Activated CD4-positive, alpha-beta T cell treated with anti-CD3 and anti-CD28 coated beads for 36 hours (primary cell): ENCODE data around the gene MEAK7. TPM values are rescaled to one million over a fixed set of nuclear protein-coding genes. Genes with fewer than 3 reads are reported as not detected.
"Not testable (repeated sequence)": the region's sequence is repeated elsewhere in the genome, so short reads cannot be mapped to it uniquely, and the experiment has no call there.

Experiments
- ATAC-seq: fragments of 200-7000 bp; cut with Tn5 transposase; one replicate; pipeline ENCODE4 v1.10.0; 2021; ENCODE audit warnings: mild to moderate bottlenecking, moderate library complexity
- CTCF ChIA-PET: fragments of 350-600 bp; sonication (Branson Sonifier 250); formaldehyde crosslinking; loops from one replicate; lab custom pipeline; 2021; ENCODE audit warnings: antibody characterized with exemption; lab: Charles Lee
- POLR2A ChIA-PET: fragments of 350-600 bp; sonication (Branson Sonifier 250); formaldehyde crosslinking; loops from one replicate; lab custom pipeline; 2021; ENCODE audit warnings: antibody characterized with exemption, inconsistent platforms; lab: Charles Lee
- DNase-seq: peaks from one replicate; pipeline ENCODE4 v3.0.0-alpha.2; 2020
- H3K27ac Mint-ChIP-seq: one replicate; pipeline ENCODE4 v1.8.0; 2021; ENCODE audit warnings: mixed read lengths
- H3K27me3 Mint-ChIP-seq: one replicate; pipeline ENCODE4 v1.8.0; 2021; ENCODE audit warnings: mixed read lengths
- H3K36me3 Mint-ChIP-seq: one replicate; pipeline ENCODE4 v1.8.0; 2021; ENCODE audit warnings: low read depth, mixed read lengths
- H3K4me1 Mint-ChIP-seq: one replicate; pipeline ENCODE4 v1.8.0; 2021; ENCODE audit warnings: mixed read lengths
- H3K4me3 Mint-ChIP-seq: one replicate; pipeline ENCODE4 v1.8.0; 2021; ENCODE audit warnings: mild to moderate bottlenecking, moderate library complexity, mixed read lengths
- H3K9me3 Mint-ChIP-seq: one replicate; pipeline ENCODE4 v1.8.0; 2021; ENCODE audit warnings: low read depth, mixed read lengths
- intact Hi-C, 2 experiments: fragments of 100-400 bp; cut with DNase I in 1 of 2; cut with micrococcal nuclease in 1 of 2; formaldehyde crosslinking; loops; one replicate each; pipeline versions ENCODE4 v1.14.2 to v1.15.1; 2022 to 2024; cut with DNase I, micrococcal nuclease
- total RNA-seq, 2 experiments: library from RNA; stranded (reverse); gene quantifications; one replicate each; pipeline ENCODE4 v1.2.3, GENCODE V29; 2021

MEAK7 gene
- total RNA-seq, 2 experiments from 2014 or later = 8.9 to 10.6 TPM

GRCh38 chr16:84520725-84521496 lies 16.5 kb upstream of the MEAK7 start:
- CTCF ChIA-PET = interaction anchor here (0.7 to 1.8 kb wide), 6 partner anchors 9 to 152 kb away, joined by 3 to 7 read pairs (median 4); no protein-coding TSS in a partner anchor
- intact Hi-C loops = no loop called here
- H3K27ac Mint-ChIP-seq = peak overlapping the region; percentile 29
- POLR2A ChIA-PET = no interaction called here
- H3K4me3 Mint-ChIP-seq = no peak overlapping the region
- no peaks in the 10 kb centered on the region for H3K36me3 Mint-ChIP-seq
- H3K9me3 Mint-ChIP-seq = no peaks in the 10 kb centered on the region
- H3K27me3 Mint-ChIP-seq = no peaks in the 10 kb centered on the region
- ATAC-seq (no peak), DNase-seq (peak; percentile 13)
- peaks cover 41% of the 10 kb centered on the region for H3K4me1 Mint-ChIP-seq

- ChIA-PET CTCF (interaction anchor here (1.1 to 1.6 kb wide), 8 partner anchors 8 to 206 kb away, joined by 3 to 7 read pairs (median 4); no protein-coding TSS in a partner anchor), POLR2A (no interaction called here)
- peak; percentile 26 for DNase-seq
- ATAC-seq = no peak
- no peaks in the 10 kb centered on the region for H3K9me3 Mint-ChIP-seq
- no peak overlapping the region for H3K4me3 Mint-ChIP-seq
- no peaks in the 10 kb centered on the region for H3K27me3 Mint-ChIP-seq
- intact Hi-C loops = loop anchor here in 1 of 2 experiments (5.0 to 10.0 kb wide), 2 partner anchors 435 to 507 kb away; partner anchors contain the start of gene KIAA0513
- H3K36me3 Mint-ChIP-seq = no peaks in the 10 kb centered on the region
- H3K27ac Mint-ChIP-seq = peak overlapping the region; percentile 63
- peaks cover 51% of the 10 kb centered on the region for H3K4me1 Mint-ChIP-seq
Measured at GRCh38 chr16:84519855-84520254, 15.4 kb upstream of the MEAK7 start.

- intact Hi-C loops = loop anchor here in 1 of 2 experiments (5.0 to 10.0 kb wide), 2 partner anchors 436 to 508 kb away; partner anchors contain the start of gene KIAA0513
- Mint-ChIP-seq H3K36me3 (no peaks in the 10 kb centered on the region), H3K27ac (peak overlapping the region; percentile 63), H3K27me3 (no peaks in the 10 kb centered on the region), H3K4me3 (no peak overlapping the region), H3K4me1 (peaks cover 61% of the 10 kb centered on the region), H3K9me3 (no peaks in the 10 kb centered on the region)
- peak; percentile 25 for ATAC-seq
- peak; percentile 74 for DNase-seq
- CTCF ChIA-PET = interaction anchor here (0.8 to 2.4 kb wide), 6 partner anchors 8 to 207 kb away, joined by 3 to 12 read pairs (median 4); no protein-coding TSS in a partner anchor
- POLR2A ChIA-PET = no interaction called here
Measured at GRCh38 chr16:84518804-84519341, 14.4 kb upstream of the MEAK7 start.

- intact Hi-C loops = loop anchor here in 1 of 2 experiments (5.0 to 10.0 kb wide), 2 partner anchors 437 to 509 kb away; partner anchors contain the start of gene KIAA0513
- peak overlapping the region; percentile 53 for H3K27ac Mint-ChIP-seq
- H3K4me3 Mint-ChIP-seq, ATAC-seq, H3K36me3 Mint-ChIP-seq, DNase-seq, H3K27me3 Mint-ChIP-seq, POLR2A ChIA-PET, H3K9me3 Mint-ChIP-seq: not testable (repeated sequence)
- CTCF ChIA-PET = interaction anchor here (0.7 to 2.4 kb wide), 3 partner anchors 12 to 243 kb away, joined by 3 to 12 read pairs (median 3); no protein-coding TSS in a partner anchor
- peaks cover 67% of the 10 kb centered on the region for H3K4me1 Mint-ChIP-seq
Measured at GRCh38 chr16:84518220-84518619, 13.8 kb upstream of the MEAK7 start.

- peaks cover 73% of the 10 kb centered on the region for H3K4me1 Mint-ChIP-seq
- no peaks in the 10 kb centered on the region for H3K27me3 Mint-ChIP-seq
- no peak for ATAC-seq
- H3K36me3 Mint-ChIP-seq = no peaks in the 10 kb centered on the region
- ChIA-PET POLR2A (interaction anchor here (0.6 to 0.7 kb wide), 2 partner anchors 49 to 109 kb away, joined by 4 to 6 read pairs; no protein-coding TSS in a partner anchor), CTCF (interaction anchor here (0.6 to 2.4 kb wide), 3 partner anchors 11 to 244 kb away, joined by 3 to 12 read pairs (median 3); no protein-coding TSS in a partner anchor)
- intact Hi-C loops = loop anchor here in 1 of 2 experiments (5.0 to 10.0 kb wide), 2 partner anchors 437 to 510 kb away; partner anchors contain the start of gene KIAA0513
- no peak overlapping the region for H3K27ac Mint-ChIP-seq
- H3K4me3 Mint-ChIP-seq = no peak overlapping the region
- no peaks in the 10 kb centered on the region for H3K9me3 Mint-ChIP-seq
- no peak for DNase-seq
Measured at GRCh38 chr16:84517366-84517765, 12.9 kb upstream of the MEAK7 start.

GRCh38 chr16:84514874-84515835 lies 10.7 kb upstream of the MEAK7 start:
- no peaks in the 10 kb centered on the region for H3K27me3 Mint-ChIP-seq
- intact Hi-C loops = loop anchor here (1.0 to 10.0 kb wide), 8 partner anchors 9 to 512 kb away; partner anchors contain the start of genes KIAA0513 (in 2 of the 2) and COTL1 (in 1 of the 2)
- H3K36me3 Mint-ChIP-seq = no peaks in the 10 kb centered on the region
- CTCF ChIA-PET = interaction anchor here (0.6 to 5.9 kb wide), 6 partner anchors 10 to 328 kb away, joined by 3 to 76 read pairs (median 4); partner anchors contain the start of genes CRISPLD2 and TAF1C
- no peaks in the 10 kb centered on the region for H3K9me3 Mint-ChIP-seq
- peaks cover 79% of the 10 kb centered on the region for H3K4me1 Mint-ChIP-seq
- peak; percentile 87 for ATAC-seq
- peak overlapping the region; percentile 11 for H3K4me3 Mint-ChIP-seq
- DNase-seq = peak; percentile 90
- peak overlapping the region; percentile 97 for H3K27ac Mint-ChIP-seq
- POLR2A ChIA-PET = interaction anchor here (0.6 to 2.1 kb wide), 5 partner anchors 10 to 334 kb away, joined by 3 to 7 read pairs (median 4); partner anchors contain the start of genes COTL1 and MEAK7

- intact Hi-C loops = loop anchor here (2.0 to 10.0 kb wide), 5 partner anchors 34 to 513 kb away; partner anchors contain the start of gene KIAA0513 (in 1 of the 2)
- Mint-ChIP-seq H3K27ac (peak overlapping the region; percentile 97), H3K4me1 (peaks cover 71% of the 10 kb centered on the region), H3K36me3 (no peaks in the 10 kb centered on the region), H3K9me3 (no peaks in the 10 kb centered on the region), H3K27me3 (no peaks in the 10 kb centered on the region), H3K4me3 (peak overlapping the region; percentile 11)
- CTCF ChIA-PET = interaction anchor here (0.6 to 5.9 kb wide), 7 partner anchors 9 to 305 kb away, joined by 3 to 76 read pairs (median 4); partner anchors contain the start of gene CRISPLD2
- DNase-seq (no peak), ATAC-seq (peak; percentile 2)
- POLR2A ChIA-PET = interaction anchor here (0.6 to 2.1 kb wide), 4 partner anchors 9 to 335 kb away, joined by 3 to 7 read pairs (median 4); partner anchors contain the start of genes COTL1 and MEAK7
Measured at GRCh38 chr16:84514295-84514873, 9.9 kb upstream of the MEAK7 start.

GRCh38 chr16:84513666-84514065 lies 9.2 kb upstream of the MEAK7 start:
- Mint-ChIP-seq H3K27me3 (no peaks in the 10 kb centered on the region), H3K27ac (peak overlapping the region; percentile 97), H3K4me1 (peaks cover 65% of the 10 kb centered on the region), H3K9me3 (no peaks in the 10 kb centered on the region), H3K36me3 (no peaks in the 10 kb centered on the region), H3K4me3 (peak overlapping the region; percentile 11)
- ChIA-PET POLR2A (interaction anchor here (1.4 to 2.1 kb wide), 3 partner anchors 9 to 104 kb away, joined by 3 to 7 read pairs (median 5); partner anchors contain the start of genes COTL1 and MEAK7), CTCF (interaction anchor here (0.6 to 5.9 kb wide), 10 partner anchors 9 to 216 kb away, joined by 3 to 76 read pairs (median 4); no protein-coding TSS in a partner anchor)
- DNase-seq = no peak
- no peak for ATAC-seq
- intact Hi-C loops = loop anchor here (2.0 to 10.0 kb wide), 5 partner anchors 35 to 514 kb away; partner anchors contain the start of gene KIAA0513 (in 1 of the 2)

GRCh38 chr16:84513123-84513522 lies 8.7 kb upstream of the MEAK7 start:
- Mint-ChIP-seq H3K27ac (peak overlapping the region; percentile 97), H3K4me1 (peaks cover 66% of the 10 kb centered on the region), H3K4me3 (no peak overlapping the region), H3K27me3 (no peaks in the 10 kb centered on the region), H3K36me3 (no peaks in the 10 kb centered on the region), H3K9me3 (no peaks in the 10 kb centered on the region)
- DNase-seq (no peak), ATAC-seq (no peak)
- intact Hi-C loops = loop anchor here (5.0 to 10.0 kb wide), 3 partner anchors 214 to 514 kb away; partner anchors contain the start of gene KIAA0513 (in 1 of the 2)
- ChIA-PET CTCF (interaction anchor here (0.6 to 5.9 kb wide), 10 partner anchors 8 to 217 kb away, joined by 3 to 76 read pairs (median 4); no protein-coding TSS in a partner anchor), POLR2A (interaction anchor here (1.9 to 2.1 kb wide), 2 partner anchors 8 to 87 kb away, joined by 5 to 7 read pairs; partner anchors contain the start of gene MEAK7)
